Measurements from ENCODE around the gene DUSP1. TPM values are rescaled to one million over a fixed set of nuclear protein-coding genes. Genes with fewer than 3 reads are reported as not detected.
A peak's percentile ranks its signal among the peaks of the same experiment; 100 is the strongest.

Gene DUSP1
- total and polyA plus RNA-seq, 2 of the 4 experiments (the other 2 are of a cell fraction) = 304 to 467 TPM

DNA sequence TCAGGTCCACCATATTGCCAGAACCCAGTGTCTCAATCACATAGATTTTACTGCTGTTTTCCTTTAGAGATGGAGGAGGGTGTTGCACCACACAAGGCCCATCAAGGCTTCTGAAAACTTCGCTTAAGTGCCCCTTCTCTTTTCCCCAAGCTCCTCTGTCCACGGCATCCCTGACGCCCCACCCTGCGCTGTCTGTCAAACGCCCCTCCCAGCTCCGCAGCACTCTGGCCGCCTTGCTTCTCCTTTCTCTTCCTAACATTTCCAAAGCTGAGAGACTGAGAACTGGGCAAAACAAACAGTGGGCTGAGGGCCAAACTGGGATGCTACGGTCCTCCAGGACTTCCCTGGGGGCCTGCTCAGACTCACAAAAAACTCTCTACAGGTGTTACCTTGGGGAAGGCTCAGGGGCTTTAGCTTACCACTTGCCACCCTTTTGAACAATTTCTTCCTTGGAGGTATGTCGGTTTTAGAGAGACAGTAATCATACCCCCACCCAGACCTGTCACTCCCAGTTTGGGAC, 34.8 kb upstream of the DUSP1 start:
- ChIA-PET POLR2A (ENCODE audit: unreplicated experiment) (no interaction called here), CTCF (no interaction called here)
- Histone ChIP-seq H2BK20ac (ENCODE audit: low read depth, low read length) (peak overlapping the region; percentile 73; the same call in 1 of the 2 replicates), H2BK15ac (ENCODE audit: low read depth, low read length) (peak overlapping the region; percentile 93; the same call in 1 of the 3 replicates), H3K4me2 (ENCODE audit: low read depth, low read length) (no peak overlapping the region), H3K4ac (ENCODE audit: low read depth, low read length) (peak overlapping the region; percentile 67), H3K27me3 (ENCODE audit: control insufficient read depth, insufficient read depth, low read length) (no peaks in the 10 kb centered on the region), H4K5ac (ENCODE audit: low read depth, low read length) (0 out of 2 replicates have a peak overlapping the region, but pooled peaks have one; percentile 19), H4K91ac (ENCODE audit: insufficient read depth, low read depth, low read length) (peak overlapping the region; percentile 57; the same call in 1 of the 2 replicates), H3K9ac (ENCODE audit: low read depth, low read length) (no peak overlapping the region), H3K4me1 (ENCODE audit: control insufficient read depth, insufficient read depth, low read length) (peaks cover 18% of the 10 kb centered on the region), H3K9me3 (ENCODE audit: control insufficient read depth, insufficient read depth, low read length) (peaks cover 3% of the 10 kb centered on the region), H2BK5ac (ENCODE audit: low read depth, low read length, poor library complexity, severe bottlenecking) (peak overlapping the region; percentile 67), H3K79me1 (ENCODE audit: low read depth in 1 of 2, low read length in 2 of 2) (peaks cover 9 to 27% of the 10 kb centered on the region in 2 experiments), H2BK120ac (ENCODE audit: low read depth, low read length) (peak overlapping the region; percentile 60), H3K36me3 (ENCODE audit: control insufficient read depth, insufficient read depth, low read length) (no peaks in the 10 kb centered on the region), H3K4me3 (ENCODE audit: insufficient read depth, low read depth, low read length) (no peak overlapping the region), H3K27ac (ENCODE audit: insufficient read depth, low read length) (no peak overlapping the region), H3K23ac (ENCODE audit: low read depth, low read length) (no peak overlapping the region; the same call in 1 of the 2 replicates), H4K8ac (ENCODE audit: low read depth in 2 of 2, low read length in 2 of 2) (peak overlapping the region; percentile 51; a peak in 2 of 4 replicates), H2AK9ac (replicated peaks; ENCODE audit: low read depth, low read length, poor library complexity) (no peak overlapping the region), H3K14ac (replicated peaks; ENCODE audit: low read depth, low read length) (no peak overlapping the region), H3K56ac (ENCODE audit: extremely low read depth, insufficient read depth, low read length) (no peak overlapping the region), H3K18ac (ENCODE audit: low read depth, low read length) (no peak overlapping the region), H2AK5ac (ENCODE audit: low read depth, low read length) (peak overlapping the region; percentile 81), H2AFZ (replicated peaks; ENCODE audit: low read length, poor library complexity) (peak overlapping the region; percentile 74), H4K20me1 (ENCODE audit: insufficient read depth, low read length) (no peaks in the 10 kb centered on the region), H3K9me1 (ENCODE audit: insufficient read depth, low read length) (peaks cover 17% of the 10 kb centered on the region)
- DNase-seq (no peak), ATAC-seq (ENCODE audit: low read depth) (no peak)
- no TSS peak for BruUV-seq (replicated peaks)
- no peak for TF ChIP-seq MAFK (IDR thresholded peaks at IDR 0.05; ENCODE audit: low read depth, low read length)
- no peak for TF ChIP-seq POLR2A (IDR thresholded peaks at IDR 0.05; ENCODE audit: low read depth, low read length)
- TF ChIP-seq BHLHE40 (IDR thresholded peaks at IDR 0.05; ENCODE audit: low read depth, low read length) = no peak
- TF ChIP-seq RFX5 (IDR thresholded peaks at IDR 0.05; ENCODE audit: low read depth, low read length) = no peak
- TF ChIP-seq MAZ (IDR thresholded peaks at IDR 0.05; ENCODE audit: borderline replicate concordance, low read depth, low read length) = no peak
- no peak for TF ChIP-seq CHD1 (IDR thresholded peaks at IDR 0.05; ENCODE audit: low read depth, low read length)
- no peak for TF ChIP-seq RAD21 (IDR thresholded peaks at IDR 0.05; ENCODE audit: low read length)
- no peak for TF ChIP-seq CEBPB (IDR thresholded peaks at IDR 0.05; ENCODE audit: low read depth, low read length)
- no peak for TF ChIP-seq CTCF (conservative IDR thresholded peaks at IDR 0.05; ENCODE audit: low read depth, low read length)
- no peak for TF ChIP-seq SMC3 (IDR thresholded peaks at IDR 0.05; ENCODE audit: low read depth, low read length)
- dilution Hi-C loops (cut with HindIII; ENCODE audit: low sequenced_read_pairs, unreplicated experiment) = no loop called here
- in situ Hi-C loops (cut with MboI; ENCODE audit: low sequenced_read_pairs) = no loop called here
- intact Hi-C loops (cut with micrococcal nuclease) = no loop called here
- 78% methylated on average over 5 of the region's 9 CpGs; no CpG with 5 or more reads in 1 of the 2 experiments for WGBS, 2 experiments (ENCODE audit: extremely low coverage in 2 of 2, insufficient read length in 1 of 2)
